Neutrophil (primary cell): ENCODE measurements around the gene DIABLO.

Source experiments
- H3K27ac ChIP-seq: fragments of 200-600 bp; sonication (generic); 2 replicates; pipeline ENCODE4 v1.5.1; 2016; ENCODE audit warnings: mild to moderate bottlenecking, moderate library complexity
- H3K27me3 ChIP-seq: fragments of 200-600 bp; sonication (generic); 2 replicates; pipeline ENCODE4 v1.6.0; 2016; ENCODE audit warnings: mild to moderate bottlenecking
- H3K36me3 ChIP-seq: fragments of 200-600 bp; sonication (generic); 2 replicates; pipeline ENCODE4 v1.5.1; 2017
- H3K4me1 ChIP-seq, 2 experiments: fragments of 200-600 bp in 1 of 2; sonication (generic) in 1 of 2; 1 replicate in 1 of 2; 2 replicates in 1 of 2; pipeline versions ENCODE4 v1.5.1 to v1.6.1; 2013 to 2016; ENCODE audit warnings: low read depth in 1 of 2, low read length in 1 of 2, mild to moderate bottlenecking in 1 of 2, moderate library complexity in 1 of 2; ENCODE audit not compliant: control insufficient read depth in 1 of 2, insufficient read depth in 1 of 2
- H3K4me3 ChIP-seq, 2 experiments: fragments of 200-600 bp in 1 of 2; sonication (generic) in 1 of 2; 1 replicate in 1 of 2; 2 replicates in 1 of 2; pipeline ENCODE4 v1.5.1; 2013 to 2016; ENCODE audit warnings: low read depth in 1 of 2, low read length in 1 of 2, mild to moderate bottlenecking in 1 of 2, moderate library complexity in 1 of 2
- H3K9me3 ChIP-seq: fragments of 200-600 bp; sonication (generic); 2 replicates; pipeline ENCODE4 v1.5.1; 2016
- TF ChIP-seq, protein P1 (sequence below): fragments of 200-600 bp; sonication (generic); IDR thresholded peaks from 2 replicates; pipeline ENCODE4 v1.5.1; 2016; ENCODE audit warnings: antibody characterized with exemption

Gene DIABLO

DNA sequence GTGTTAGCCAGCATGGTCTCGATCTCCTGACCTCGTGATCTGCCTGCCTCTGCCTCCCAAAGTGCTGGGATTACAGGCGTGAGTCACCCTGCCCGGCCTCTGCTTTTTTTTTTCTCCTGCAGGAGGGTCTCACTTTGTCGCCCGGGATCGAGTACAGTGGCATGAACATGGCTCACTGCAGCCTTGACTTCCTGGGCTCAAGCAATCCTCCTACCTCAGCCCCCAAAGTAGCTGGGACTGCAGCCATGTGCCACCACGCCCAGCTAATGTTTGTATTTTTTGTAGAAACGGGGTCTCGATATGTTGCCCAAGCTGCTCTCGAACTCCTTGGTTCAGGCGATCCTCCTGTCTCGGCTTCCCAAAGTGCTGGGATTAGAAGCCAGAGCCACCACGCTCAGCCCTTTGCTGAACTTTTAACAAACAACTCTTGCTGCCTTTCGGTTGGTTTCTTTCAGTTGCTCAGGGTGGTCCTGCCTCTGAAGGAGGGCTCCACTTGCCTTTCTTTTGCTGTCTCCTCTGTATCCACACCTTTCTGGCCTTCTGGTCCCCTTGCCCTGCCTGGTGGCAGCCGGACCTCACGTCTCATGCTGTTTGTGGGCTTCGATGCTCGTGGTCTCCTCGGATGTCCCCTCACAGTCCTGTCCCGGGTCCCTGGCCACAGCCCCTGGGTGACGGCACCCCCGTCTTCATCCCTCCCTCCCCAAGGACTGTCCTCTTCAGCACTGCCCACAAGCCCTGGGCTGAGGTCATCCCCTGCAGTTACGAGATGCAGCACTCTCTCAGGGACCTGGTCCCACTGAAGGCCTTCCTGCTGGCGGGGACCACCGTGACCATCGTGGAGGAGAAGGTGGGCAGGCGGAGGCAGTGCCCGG is 26.1 kb downstream of the DIABLO start:
- Histone ChIP-seq H3K4me1 (peaks cover 6 to 17% of the 10 kb centered on the region in 2 experiments), H3K9me3 (no peaks in the 10 kb centered on the region), H3K27ac (no peak overlapping the region), H3K27me3 (peaks cover 78% of the 10 kb centered on the region), H3K36me3 (no peaks in the 10 kb centered on the region), H3K4me3 (no peak overlapping the region)
- TF ChIP-seq, protein P1, sequence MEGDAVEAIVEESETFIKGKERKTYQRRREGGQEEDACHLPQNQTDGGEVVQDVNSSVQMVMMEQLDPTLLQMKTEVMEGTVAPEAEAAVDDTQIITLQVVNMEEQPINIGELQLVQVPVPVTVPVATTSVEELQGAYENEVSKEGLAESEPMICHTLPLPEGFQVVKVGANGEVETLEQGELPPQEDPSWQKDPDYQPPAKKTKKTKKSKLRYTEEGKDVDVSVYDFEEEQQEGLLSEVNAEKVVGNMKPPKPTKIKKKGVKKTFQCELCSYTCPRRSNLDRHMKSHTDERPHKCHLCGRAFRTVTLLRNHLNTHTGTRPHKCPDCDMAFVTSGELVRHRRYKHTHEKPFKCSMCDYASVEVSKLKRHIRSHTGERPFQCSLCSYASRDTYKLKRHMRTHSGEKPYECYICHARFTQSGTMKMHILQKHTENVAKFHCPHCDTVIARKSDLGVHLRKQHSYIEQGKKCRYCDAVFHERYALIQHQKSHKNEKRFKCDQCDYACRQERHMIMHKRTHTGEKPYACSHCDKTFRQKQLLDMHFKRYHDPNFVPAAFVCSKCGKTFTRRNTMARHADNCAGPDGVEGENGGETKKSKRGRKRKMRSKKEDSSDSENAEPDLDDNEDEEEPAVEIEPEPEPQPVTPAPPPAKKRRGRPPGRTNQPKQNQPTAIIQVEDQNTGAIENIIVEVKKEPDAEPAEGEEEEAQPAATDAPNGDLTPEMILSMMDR: no peak

DNA sequence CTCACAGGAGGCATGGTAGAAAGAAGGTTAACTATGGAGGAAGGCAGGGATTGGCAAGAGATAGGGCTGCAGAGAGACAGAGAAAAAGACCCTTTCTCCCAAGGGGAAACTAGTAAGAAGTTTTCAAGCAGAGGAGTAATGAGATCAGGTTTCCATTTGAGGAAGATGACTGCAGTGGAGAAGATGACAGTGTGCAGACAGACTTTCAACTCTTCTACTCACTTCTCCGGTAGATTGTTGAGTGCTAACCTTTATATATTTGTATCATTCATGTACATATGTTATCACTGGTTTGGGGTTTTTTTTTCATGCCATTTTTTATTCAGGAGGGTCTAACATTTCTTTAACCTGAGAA is 28.3 kb downstream of the DIABLO start:
- TF ChIP-seq, protein P1: no peak
- Histone ChIP-seq H3K36me3 (no peaks in the 10 kb centered on the region), H3K4me1 (no peaks in the 10 kb centered on the region), H3K4me3 (no peak overlapping the region), H3K27me3 (peaks cover 56% of the 10 kb centered on the region), H3K9me3 (no peaks in the 10 kb centered on the region), H3K27ac (no peak overlapping the region)

DNA sequence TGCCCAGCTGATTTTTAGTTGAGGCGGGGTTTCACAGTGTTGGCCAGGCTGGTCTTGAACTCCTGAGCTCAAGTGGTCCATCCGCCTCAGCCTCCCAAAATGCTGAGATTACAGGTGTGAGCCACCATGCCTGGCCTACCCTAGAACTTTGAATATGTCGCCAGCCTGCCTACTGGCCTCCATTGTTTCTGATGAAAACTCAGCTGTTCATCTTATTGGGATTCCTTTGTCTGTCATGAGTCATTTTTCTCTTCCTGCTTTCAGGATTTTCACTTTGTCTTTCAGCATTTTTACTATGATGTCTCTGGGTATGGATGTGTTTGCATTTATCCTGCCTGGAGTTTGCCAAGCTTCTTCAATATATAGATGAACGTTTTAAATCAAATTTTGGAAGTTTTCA is 30.4 kb downstream of the DIABLO start:
- Histone ChIP-seq H3K36me3 (no peaks in the 10 kb centered on the region), H3K27me3 (peaks cover 34% of the 10 kb centered on the region), H3K9me3 (no peaks in the 10 kb centered on the region), H3K4me1 (no peaks in the 10 kb centered on the region), H3K27ac (no peak overlapping the region), H3K4me3 (no peak overlapping the region)
- TF ChIP-seq, protein P1: no peak

DNA sequence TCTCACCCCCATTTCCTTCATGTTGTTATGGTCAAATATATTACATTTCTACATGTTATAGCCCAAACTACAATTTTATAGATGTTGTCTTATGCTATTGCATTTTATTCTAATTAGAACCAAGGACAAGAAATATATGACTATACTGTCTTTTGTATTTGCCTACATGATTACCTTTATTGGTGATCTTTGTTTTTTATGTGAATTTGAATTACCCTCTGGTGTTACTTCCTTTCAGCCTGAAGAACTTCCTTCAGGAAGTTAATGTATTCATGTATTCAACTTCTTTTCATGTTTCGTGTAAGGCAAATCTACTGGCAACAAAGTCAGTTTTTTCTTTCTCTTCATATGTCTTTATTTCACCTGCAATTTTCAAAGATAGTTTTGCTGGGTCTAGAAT is 31.0 kb downstream of the DIABLO start:
- Histone ChIP-seq H3K4me3 (no peak overlapping the region), H3K36me3 (no peaks in the 10 kb centered on the region), H3K27me3 (peaks cover 28% of the 10 kb centered on the region), H3K4me1 (no peaks in the 10 kb centered on the region), H3K27ac (no peak overlapping the region), H3K9me3 (no peaks in the 10 kb centered on the region)
- TF ChIP-seq, protein P1: no peak

DNA sequence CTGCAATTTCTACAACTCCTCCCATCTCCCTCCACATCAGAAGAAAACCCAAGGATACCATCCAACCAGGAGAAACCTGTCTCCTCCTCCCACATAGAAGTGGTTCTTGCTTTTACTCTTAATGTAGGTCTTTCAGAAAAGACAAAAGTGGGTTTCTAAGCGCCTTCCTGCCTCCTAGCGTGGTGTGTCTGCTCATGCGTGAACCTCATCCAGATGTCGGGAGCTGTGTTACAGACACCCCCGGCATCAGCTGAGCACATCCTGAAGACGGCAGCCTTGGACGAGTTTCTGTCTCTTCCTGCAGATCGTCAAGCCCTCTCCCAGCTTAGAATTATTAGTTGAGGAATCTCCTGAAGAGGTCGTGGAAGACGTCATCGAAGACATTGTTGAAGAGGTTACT is 33.4 kb downstream of the DIABLO start:
- Histone ChIP-seq H3K9me3 (no peaks in the 10 kb centered on the region), H3K27me3 (peaks cover 9% of the 10 kb centered on the region), H3K4me1 (no peaks in the 10 kb centered on the region), H3K27ac (no peak overlapping the region), H3K4me3 (no peak overlapping the region), H3K36me3 (no peaks in the 10 kb centered on the region)
- TF ChIP-seq, protein P1: no peak
